ENCODE results near the gene CCSER1.
"Not testable (repeated sequence)": the region's sequence is repeated elsewhere in the genome, so short reads cannot be mapped to it uniquely, and the experiment has no call there.

Gene CCSER1

DNA sequence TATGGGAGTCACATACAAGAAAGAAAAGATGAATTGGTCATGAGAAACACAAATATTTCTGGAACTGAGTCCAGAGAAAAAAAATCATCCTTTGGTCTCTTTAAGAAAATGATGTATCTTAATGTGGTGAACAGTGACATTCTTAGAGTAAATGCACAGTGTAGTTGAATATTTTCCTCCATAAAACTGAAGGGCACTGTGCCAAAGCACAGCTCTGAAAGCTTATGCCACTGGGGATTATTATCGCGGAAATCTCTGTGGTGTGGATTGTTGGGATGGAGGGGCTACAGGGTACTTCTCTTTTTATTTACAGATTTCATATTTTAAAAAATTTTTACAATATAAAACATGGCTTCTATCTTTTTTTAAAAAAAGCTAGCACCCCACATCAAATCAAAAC, 908.1 kb downstream of the CCSER1 start:
- no peak for DNase-seq (ENCODE audit: low spot score)

DNA sequence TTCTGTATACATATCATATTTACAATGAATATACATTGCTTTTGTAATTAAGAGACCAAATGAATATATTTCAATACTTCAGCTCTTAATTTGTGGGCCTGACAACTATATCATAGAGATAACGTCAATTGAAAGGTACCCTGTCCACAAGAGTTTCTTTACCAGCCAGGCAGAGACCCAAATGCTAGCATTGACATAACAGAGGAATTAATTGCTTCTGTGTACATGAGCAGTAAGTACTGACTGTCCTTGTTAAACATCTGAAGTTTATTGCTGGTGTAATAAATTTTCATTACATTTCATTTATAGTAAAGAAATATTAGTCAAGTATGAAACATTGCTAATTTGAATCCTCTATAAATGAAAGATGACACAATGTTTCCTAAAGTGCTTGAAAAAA, 910.8 kb downstream of the CCSER1 start:
- no peak for DNase-seq (ENCODE audit: low spot score)

DNA sequence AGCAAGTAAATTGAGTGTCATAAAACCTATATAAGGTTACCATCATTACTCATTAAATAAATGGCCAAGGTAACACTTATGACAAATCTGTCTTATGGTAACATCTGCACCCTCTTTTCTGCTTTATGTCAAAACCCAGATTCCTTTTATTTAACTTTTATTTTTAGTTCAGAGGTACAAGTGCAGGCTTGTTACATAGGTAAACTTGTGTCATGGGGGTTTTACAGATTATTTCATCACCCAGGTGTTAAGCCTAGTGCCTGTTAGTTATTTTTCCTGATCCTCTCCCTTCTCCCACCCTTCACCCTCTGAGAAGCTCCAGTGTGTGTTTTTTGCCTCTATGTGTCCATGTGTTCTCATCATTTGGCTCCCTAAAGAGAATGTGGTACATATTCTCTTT, 930.7 kb downstream of the CCSER1 start:
- no peak for DNase-seq (ENCODE audit: low spot score)

DNA sequence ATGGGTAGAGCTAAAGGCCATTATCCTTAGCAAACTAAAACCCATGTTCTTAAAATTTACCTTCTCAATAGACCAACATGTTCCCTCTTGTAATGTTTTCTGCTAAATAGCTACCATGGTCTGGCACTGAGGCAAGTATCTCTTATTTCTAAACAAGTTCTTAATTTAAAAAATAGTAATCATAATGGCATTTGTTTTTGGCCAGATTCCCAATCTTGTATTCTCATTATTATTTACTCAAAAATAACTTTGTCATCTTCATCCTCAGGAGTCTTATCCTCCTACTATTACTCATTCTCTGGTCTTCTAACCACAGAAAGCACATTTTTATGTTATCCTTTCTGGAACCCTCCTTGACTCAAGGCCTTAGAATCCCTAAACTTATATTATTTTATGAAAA, 931.2 kb downstream of the CCSER1 start:
- DNase-seq (ENCODE audit: low spot score) = no peak

DNA sequence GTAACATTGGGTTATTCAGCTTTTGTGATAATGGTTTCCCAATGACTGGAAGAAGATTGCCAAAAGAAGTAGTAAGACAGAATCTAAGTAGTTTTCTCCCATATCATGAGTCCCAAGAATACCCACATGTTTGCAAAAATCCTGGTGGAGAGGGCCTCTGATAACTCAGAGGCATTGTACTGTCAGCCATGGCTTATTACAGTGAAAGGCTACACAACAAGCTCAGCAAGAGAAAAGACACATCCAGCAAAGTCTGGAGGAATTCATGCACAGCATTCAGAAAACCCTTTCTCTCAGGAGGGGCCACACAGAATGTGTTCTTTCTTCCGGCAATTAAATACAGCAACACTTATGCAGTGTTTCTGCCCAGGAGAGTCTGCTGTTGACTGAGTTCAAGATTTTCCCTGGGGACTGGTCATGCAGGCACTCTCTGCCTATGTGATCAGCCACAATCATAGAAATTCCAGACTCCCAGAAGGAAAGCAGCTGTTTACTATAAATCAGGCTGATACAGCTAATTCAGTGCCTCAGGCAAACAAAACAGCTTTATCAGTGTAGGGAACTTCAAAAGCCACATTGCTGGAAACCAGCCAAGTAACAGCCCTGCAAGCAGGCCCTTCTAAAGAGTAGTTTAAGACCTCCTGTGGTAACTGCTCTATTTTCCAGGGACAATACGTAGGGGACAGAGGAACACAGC, 937.1 kb downstream of the CCSER1 start:
- DNase-seq (ENCODE audit: low spot score) = peak; percentile 98

DNA sequence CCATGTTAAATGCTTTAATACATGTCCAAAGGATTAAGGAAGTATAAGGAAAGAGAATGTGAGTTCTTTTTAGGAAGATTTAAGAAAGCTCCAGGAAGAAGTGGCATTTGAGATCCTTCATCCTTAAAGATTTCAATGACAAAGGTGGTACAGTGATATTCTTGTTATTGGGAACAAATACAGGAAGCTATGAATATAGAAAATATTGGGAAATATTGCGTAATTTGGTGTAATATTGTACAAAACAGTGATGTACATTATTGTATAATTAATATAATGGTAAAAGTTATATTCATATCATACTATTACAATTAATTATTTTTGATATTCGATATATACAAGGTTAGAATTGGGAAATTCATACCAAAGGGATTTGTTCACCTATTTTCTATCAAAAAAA, 937.9 kb downstream of the CCSER1 start:
- DNase-seq (ENCODE audit: low spot score) = no peak

DNA sequence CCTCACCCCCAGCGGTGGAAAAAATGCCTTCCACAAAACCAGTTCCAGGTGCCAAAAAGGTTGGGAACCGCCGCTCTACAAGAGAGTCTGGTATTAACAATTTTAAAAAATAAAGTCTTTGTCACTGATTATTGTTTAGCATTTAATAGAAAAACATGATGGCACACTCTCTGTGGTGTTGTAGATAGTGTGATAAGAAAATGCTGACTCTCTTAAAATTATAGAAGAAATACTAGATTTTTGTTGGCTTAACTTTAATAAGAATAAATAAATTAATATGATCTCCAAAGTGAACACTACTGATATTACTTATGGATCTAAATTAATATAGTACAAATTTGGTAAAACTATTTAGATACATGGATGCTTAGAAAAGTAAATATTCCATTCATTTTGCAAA, 943.5 kb downstream of the CCSER1 start:
- no peak for DNase-seq (ENCODE audit: low spot score)

DNA sequence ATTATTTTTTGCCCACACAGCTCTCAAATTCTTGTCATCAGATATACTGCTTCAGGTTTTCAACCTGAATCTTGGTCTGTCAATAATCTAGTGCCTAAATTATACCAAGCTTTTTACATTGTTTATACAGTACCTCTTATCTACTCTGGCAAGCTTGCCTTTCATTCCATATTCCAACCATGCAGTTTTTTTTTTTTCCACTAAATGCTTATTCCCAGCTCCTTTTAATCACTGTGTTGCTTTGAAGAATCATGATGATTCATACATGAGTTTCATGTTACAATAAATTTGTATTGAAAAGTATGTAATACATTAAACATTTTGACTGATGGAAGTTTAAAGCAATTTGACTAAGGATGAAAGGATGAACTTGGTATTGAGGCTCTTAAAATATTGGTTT, 949.0 kb downstream of the CCSER1 start:
- no peak for DNase-seq (ENCODE audit: low spot score)

DNA sequence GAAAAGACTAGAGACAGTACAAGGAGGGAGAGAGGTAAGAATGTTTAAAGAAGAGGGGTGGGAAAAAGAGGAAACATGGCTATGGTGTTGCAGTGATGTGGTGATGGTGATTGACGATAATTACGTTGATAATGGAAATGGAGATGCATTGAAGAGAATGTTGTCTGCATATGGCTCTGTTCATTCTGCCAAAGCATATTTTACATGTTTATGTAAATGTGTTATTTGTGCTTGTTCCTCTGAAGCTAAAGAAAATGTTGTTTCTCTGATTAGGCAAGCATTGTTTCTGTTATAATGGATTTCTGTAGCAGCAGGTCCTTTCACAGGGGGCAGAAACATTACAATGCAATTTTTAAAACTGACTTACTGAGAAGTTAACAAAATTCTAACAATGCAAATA, 958.8 kb downstream of the CCSER1 start:
- DNase-seq (ENCODE audit: low spot score) = no peak

DNA sequence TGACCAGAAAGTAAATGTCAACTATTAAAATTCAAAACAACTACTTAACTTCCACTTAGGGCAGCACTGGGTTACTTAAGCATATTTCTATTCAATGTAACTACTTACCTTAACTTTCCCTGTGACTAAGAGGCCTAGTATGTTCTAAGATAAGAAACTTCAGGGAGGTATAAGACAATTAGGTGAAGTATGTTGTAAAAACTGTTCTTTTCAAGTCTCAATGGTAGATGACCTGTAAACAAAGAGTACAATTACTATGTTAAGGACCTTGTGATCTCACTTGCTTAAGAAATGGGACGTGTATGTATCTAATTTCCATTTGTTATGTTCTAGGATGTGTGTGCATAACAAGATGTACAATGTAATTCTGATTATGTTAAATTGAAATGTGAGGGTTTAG, 960.5 kb downstream of the CCSER1 start:
- no peak for DNase-seq (ENCODE audit: low spot score)

DNA sequence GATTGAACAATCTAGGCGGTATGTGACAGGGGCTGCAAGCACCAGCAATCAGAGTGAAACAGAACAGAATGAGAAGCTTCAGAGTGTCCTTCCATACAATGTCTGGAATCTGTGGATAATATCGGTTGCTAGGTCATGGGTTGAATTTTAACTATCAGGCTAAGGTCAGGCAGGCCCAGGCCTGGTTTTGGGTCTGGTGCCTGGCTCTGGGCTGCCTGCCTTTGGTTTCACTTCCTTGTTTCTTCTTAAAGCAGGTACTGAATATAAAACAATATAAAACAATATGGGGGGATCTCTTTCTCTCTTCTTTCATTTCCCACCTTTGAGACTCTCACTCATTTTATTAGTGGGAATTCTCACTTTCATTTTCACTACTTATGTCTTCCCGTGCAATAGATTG, 962.0 kb downstream of the CCSER1 start:
- no peak for DNase-seq (ENCODE audit: low spot score)

DNA sequence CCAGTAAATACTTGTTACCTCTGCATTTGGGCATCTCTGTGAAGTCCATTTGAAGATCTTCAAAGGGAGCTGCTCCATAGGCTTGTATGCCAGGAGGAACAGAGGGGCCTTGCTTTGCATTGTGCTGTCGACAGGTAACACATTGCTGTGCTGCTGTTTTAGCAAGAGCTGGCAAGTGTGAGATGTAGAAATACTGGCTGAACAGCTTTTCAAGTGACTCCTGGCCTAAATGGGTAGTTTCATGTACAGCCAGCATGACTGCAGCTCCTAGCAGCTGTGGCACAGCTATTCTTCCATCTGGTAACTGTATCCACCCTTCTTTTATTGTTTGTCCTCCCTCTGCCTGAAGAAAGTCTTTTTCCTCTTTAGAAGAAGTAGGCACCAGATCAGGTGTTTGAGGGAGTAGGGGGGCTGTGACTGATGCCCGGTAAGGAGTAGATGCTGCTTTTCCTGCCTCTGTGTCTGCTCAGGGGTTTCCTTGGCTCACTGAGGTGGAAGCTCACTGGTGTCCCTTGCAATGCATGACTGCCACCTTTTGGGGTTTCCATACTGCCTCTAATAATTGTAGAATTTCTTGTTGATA, 965.3 kb downstream of the CCSER1 start:
- no peak for DNase-seq (ENCODE audit: low spot score)

DNA sequence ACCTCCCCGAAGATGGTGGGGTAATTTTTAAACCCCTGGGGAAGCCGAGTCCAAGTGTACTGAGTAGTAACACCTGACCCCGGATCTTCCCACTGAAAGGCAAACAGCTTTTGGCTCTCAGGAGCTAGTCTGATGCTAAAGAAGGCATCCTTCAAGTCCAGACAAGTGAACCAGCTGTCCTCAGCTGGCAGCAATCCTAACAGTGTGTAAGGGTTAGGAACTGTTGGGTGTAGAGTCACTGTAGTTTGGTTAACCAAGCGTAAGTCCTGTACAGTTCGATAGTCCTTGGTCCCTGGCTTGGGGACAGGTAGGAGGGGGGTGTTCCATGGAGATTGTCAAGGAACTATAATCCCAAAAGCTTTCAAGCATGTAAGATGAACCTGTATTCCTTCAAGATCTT, 967.0 kb downstream of the CCSER1 start:
- DNase-seq (ENCODE audit: low spot score) = not testable (repeated sequence)

DNA sequence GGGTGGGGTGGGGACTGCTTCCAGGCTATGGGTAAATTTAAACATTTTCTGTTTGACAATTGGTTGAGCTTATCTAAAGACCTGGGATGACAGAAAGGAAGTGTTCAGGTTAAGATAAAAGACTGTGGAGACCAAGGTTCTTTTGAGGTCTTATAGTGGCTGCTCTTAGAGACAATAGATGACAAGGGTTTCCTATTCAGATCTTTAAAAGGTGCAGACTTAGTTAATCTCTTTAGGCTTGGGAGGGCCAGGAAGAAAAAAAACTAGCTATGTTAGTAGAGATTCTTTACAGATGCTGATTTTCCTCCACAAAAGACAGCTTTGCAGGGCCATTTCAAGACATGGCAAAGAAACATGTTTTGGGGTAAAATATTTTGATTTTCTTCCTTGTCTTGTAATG, 972.5 kb downstream of the CCSER1 start:
- DNase-seq (ENCODE audit: low spot score) = no peak

DNA sequence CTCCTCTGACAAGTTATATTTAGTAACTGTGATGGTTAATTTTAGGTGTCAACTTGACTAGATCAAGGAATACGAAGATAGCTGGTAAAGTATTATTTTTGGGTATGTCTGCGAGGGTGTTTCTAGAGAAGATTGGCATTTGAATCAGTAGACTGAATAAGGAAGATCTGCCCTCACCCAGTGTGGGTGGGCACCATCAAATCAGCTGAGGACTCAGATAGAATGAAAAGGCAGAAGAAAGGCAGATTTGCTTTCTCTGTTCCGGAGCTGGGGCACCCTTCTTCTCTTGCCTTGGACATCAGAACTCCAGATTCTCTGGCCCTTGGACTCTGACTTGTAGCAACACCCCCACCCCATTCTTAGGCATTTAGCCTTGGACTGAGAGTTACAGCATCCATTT, 981.6 kb downstream of the CCSER1 start:
- no peak for DNase-seq (ENCODE audit: low spot score)

DNA sequence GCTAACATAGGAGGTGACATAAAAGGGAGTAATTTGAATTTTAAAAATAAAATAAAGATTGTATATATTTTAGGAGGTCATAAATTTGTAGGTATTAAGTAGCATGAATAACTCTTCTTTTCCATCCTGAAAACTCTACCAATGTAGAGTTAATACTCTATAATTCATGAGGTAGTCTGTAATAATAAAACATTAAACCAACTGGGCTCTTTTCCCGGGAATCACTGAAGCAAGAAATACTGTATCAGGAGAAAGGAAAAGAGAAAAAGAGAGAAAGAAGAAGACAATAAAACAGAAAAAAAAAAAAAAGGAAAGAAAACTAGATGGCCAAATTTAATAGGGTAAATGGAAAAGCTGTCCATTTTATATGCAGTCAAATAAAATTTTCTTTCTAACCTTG, 984.4 kb downstream of the CCSER1 start:
- no peak for DNase-seq (ENCODE audit: low spot score)

DNA sequence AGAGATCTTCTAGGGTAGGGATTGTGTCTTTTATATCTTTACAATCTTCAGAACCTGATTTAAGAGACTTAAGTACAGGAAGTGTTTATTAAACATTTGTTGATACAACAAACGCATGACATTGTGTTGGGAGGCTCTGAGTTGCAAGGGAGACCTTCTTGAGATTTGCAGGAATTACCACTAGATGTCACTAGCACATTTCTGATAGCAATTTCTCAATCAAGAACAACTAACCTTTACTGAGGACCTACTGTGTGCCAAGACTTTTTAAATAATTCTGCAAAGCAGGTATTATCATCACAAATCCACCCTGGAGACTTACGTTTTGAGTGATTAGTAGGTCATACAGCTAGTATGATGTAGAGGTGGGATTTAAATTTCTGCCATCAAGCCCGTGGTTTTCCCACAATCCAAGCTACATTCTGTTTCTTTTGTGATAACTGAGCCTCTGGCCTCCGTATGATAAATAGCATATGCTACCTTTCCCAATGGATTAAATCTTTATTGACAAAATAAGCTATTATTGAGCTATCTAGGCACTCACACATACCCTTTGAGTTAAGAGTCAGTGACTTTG, 986.0 kb downstream of the CCSER1 start:
- DNase-seq (ENCODE audit: low spot score) = peak; percentile 32

DNA sequence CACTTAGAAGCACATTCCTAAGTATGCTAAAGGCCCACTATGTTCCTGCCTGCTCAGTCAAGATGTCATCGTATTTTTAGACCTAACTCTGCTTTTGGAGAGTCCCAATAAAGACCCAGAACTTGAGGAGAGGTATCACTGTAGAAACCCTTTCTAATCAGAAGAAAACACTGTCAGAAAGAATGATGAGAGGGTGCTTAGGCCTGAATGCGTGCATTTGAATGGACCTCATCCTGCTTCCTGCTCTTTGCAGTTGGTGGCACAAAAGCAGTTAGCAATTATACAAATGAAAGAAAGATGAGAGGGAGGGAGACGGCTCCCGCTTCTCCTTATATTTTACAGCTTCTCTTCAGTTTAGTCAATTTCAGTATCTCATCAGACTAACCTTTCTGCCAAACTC, 987.2 kb downstream of the CCSER1 start:
- no peak for DNase-seq (ENCODE audit: low spot score)

DNA sequence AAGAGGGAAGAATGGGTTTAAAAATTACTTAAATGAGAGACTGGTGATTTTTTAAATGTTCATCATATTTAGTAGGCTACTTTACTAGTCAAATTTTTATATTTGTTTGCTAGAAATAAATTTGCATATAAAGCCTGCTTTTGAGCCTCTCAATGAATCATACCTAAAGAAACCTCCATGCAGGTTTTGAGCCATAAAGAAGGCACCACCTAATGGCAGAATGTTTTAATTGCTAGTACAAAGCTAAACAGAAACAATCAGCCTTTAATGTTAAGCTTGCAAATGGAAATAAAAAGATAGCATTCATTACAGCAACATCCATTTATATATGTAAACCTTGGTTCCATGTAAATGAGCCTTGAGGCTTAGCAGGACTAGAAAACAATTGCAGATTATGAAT, 989.7 kb downstream of the CCSER1 start:
- DNase-seq (ENCODE audit: low spot score) = no peak

DNA sequence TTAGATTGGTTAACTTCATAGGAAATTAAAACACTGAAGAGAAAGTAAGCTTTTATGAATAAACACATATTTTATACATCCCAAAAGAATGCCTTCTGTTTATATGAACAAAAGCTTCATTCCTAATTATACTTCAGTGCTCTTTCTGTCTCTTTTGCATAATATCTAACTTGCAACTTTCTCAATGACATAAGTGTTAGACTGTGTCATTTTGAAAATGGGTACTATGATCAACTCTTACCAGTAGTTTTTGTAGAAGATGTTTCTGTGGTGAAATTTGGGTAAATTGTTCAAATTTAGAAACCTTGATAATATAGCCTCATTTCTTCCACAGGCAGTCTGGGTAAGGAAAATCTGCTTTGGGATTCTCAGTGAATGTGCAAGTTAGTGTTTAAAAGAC, 991.4 kb downstream of the CCSER1 start:
- no peak for DNase-seq (ENCODE audit: low spot score)

DNA sequence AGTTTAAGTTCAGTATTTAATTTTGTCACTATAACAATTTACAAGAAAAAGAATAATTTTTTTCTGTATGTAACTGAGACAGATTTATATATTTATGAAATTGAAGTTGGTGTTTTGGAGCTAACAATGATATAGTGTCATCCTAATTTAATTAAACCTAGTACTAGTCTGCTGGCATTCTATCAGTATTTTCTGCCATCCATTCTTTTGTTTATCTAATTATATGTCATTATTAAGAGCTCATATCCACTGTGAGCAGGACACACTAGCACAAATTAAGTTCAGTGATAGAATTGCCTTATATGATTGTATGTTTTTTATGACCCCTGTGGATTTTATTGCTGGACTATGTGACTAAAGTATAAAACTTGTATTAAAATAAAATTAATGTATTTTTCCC, 996.5 kb downstream of the CCSER1 start:
- DNase-seq (ENCODE audit: low spot score) = no peak

DNA sequence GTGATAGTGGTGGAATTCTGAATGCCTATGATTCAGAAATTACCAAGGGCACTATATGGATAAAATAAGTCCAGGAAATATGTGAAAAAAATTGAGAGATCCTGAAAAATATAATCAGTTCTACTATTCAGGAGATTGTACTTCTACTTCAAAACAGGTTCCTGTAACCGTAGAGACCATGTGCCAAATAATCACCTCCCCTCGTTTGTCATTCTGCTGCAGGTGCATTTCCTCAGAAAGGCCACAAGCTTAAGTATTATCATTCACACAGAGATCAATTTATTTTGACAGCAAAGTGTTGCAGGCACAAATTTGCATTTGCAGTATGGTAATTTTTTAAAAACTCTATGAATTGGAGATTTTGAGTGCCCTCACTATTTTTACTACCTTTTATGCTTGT, 1000.0 kb downstream of the CCSER1 start:
- no peak for DNase-seq (ENCODE audit: low spot score)

DNA sequence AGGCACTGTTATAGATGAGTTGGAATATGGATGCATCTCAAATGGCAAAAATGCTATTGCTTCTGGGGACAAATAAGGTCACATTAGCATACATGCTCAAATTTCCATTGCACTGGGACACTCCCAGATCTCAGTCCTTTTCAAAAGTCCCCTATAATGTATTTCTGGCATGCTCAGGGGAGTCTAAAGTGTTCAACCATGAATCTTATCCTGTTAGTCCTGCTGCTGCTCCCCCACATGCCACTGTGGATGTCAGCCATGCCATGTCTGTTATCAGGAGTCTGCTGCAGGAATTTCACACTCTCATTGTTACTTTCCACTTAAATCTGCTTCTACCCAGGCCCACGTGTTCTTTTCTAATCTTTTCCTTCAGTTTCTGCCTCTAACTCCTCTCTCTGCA, 1000.6 kb downstream of the CCSER1 start:
- DNase-seq (ENCODE audit: low spot score) = no peak

DNA sequence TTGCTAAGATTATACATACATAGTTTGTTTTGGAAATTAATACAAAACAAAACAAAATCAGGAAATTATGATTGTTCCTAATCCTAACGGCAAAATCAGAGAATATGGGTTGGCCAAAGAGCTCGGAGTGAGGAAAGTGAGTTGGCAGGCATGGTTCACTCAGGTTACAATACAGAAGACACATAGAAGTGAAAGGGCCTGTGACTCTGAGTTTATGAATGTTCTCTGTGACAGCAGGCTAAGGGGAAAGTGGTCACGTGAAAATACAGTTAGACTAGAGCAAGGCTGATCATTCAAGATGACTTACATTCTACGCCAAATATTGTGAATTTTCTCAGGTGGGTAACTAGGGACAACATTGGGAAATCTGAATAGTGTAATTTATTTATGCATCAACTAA, 1001.3 kb downstream of the CCSER1 start:
- no peak for DNase-seq (ENCODE audit: low spot score)
